ENCODE measurements around the gene ANKRD13D.
"Not testable (repeated sequence)": the region's sequence is repeated elsewhere in the genome, so short reads cannot be mapped to it uniquely, and the experiment has no call there.

ANKRD13D gene

DNA sequence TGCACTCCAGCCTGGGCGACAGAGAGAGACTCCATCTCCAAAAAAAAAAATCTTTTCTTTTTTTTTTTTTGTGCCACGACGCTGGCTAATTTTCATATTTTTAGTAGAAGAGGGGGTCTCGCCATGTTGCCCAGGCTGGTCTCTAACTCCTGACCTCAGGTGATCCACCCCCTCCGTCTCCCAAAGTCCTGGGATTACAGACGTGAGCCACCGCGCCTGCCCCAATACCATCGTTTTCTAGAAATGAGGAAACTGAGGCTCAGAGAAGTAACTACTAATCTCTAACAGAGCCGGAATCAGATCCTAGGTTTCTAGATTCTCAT lies 27.7 kb downstream of the ANKRD13D start:
- FAIRE-seq (no peak), DNase-seq (ENCODE audit: insufficient read length, low spot score) (no peak)
- TF ChIP-seq POU2F2 (IDR thresholded peaks at IDR 0.05; ENCODE audit: low read depth, low read length) (no peak), PAX5 (IDR thresholded peaks at IDR 0.05; ENCODE audit: insufficient read depth, low read length, severe bottlenecking) (no peak), SPI1 (IDR thresholded peaks at IDR 0.05; ENCODE audit: low read depth, low read length) (no peak), POLR2A (IDR thresholded peaks at IDR 0.05; ENCODE audit: low read depth, low read length) (no peak), TAF1 (IDR thresholded peaks at IDR 0.05; ENCODE audit: low read depth, low read length) (no peak), POLR2AphosphoS5 (IDR thresholded peaks at IDR 0.05; ENCODE audit: low read depth, low read length) (no peak)

DNA sequence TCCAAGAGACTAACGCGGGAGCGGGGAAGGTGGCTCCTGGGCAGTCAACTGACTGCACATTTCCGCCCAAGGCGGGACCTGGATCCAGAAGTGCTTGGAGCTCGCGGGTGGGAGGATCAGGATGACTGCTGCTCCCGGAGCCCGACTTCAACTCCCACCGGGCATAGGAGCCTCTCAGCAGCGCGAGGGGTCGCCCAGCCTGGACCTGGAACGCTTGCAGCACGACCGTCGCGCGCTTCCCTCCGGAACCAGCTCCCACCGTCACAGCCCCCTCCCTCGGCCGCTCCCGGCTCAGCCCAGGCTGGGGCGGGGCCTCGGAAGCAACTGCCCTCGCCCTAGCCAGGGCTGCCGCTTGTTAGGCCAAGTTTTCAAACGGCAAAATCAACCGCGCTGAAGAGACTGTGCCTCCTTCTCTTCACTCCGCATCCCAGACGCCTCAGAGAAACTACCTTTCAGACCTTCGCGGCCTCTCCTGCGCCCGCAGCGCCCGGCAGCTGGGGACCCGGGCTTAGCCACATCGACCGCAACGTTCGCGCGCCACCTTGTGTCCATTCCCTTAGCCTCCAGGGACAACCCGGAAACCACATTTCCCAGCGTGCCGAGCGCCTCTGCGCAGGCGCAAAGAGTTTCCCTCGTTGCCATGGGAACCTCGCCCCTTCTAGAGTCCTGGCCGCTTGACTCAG lies 28.2 kb downstream of the ANKRD13D start:
- FAIRE-seq (peak; percentile 95), DNase-seq (ENCODE audit: insufficient read length, low spot score) (peak; percentile 98)
- no peak for TF ChIP-seq PAX5 (IDR thresholded peaks at IDR 0.05; ENCODE audit: insufficient read depth, low read length, severe bottlenecking)
- TF ChIP-seq POLR2AphosphoS5 (IDR thresholded peaks at IDR 0.05; ENCODE audit: low read depth, low read length): peak; percentile 34; the same call in 1 of the 2 replicates
- no peak for TF ChIP-seq TAF1 (IDR thresholded peaks at IDR 0.05; ENCODE audit: low read depth, low read length)
- peak; percentile 68; the same call in 1 of the 2 replicates for TF ChIP-seq POU2F2 (IDR thresholded peaks at IDR 0.05; ENCODE audit: low read depth, low read length)

DNA sequence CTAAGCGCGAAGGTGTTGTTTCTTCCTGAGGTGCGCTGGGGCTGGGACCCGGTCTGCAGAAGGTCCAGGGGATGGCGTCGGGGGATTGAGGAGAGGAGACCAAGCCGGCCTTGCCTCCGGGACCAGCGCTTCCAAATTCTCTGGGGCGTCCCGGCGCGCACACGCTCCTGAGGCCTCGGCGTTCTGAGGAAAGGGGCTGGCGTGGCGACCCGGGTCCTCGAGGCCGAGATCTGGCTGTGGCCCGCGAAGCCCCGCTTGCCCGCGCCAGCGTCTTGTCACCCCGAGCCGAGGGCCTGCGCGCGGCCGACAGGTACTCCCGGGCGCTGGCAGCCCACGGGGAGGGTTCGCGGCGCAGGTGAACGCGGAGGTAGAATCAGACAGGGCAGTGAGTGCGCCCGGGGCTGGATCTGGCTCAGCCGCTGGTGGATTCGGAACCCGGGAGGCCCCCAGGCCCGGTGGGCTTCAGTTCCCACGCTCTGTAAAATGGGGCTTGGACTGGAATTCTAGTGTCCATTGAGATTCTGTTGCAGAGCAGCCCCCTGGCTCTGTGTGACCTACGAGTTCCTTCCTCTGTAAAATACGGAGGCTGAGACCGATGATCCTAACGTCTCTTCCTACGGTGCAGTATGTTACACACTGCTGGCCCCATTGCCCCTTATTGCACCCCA lies 28.9 kb downstream of the ANKRD13D start:
- TF ChIP-seq POU2F2 (IDR thresholded peaks at IDR 0.05; ENCODE audit: low read depth, low read length): no peak
- no peak for TF ChIP-seq SPI1 (IDR thresholded peaks at IDR 0.05; ENCODE audit: low read depth, low read length)
- no peak for TF ChIP-seq TAF1 (IDR thresholded peaks at IDR 0.05; ENCODE audit: low read depth, low read length)
- TF ChIP-seq POLR2A (IDR thresholded peaks at IDR 0.05; ENCODE audit: low read depth, low read length): no peak
- TF ChIP-seq PAX5 (IDR thresholded peaks at IDR 0.05; ENCODE audit: insufficient read depth, low read length, severe bottlenecking): no peak
- TF ChIP-seq POLR2AphosphoS5 (IDR thresholded peaks at IDR 0.05; ENCODE audit: low read depth, low read length): no peak
- FAIRE-seq (no peak), DNase-seq (ENCODE audit: insufficient read length, low spot score) (no peak)

DNA sequence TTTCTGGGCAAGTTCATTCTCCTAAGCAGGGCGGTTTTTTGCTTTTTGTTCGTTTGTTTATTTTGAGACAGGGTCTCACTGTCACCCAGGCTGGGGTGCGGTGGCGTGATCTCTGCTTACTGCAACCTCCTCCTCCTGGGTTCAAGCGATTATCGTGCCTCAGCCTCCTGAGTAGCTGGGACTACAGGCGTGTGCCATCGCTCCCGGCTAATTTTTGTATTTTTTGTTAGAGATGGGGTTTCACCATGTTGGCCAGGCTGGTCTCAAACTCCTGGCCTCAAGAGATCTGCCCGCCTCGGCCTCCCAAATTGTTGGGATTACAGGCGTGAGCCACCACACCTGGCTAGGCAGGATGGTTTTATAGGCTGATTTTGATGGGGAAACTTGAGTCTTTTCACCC lies 29.8 kb downstream of the ANKRD13D start:
- not testable (repeated sequence) for DNase-seq (ENCODE audit: insufficient read length, low spot score); FAIRE-seq

DNA sequence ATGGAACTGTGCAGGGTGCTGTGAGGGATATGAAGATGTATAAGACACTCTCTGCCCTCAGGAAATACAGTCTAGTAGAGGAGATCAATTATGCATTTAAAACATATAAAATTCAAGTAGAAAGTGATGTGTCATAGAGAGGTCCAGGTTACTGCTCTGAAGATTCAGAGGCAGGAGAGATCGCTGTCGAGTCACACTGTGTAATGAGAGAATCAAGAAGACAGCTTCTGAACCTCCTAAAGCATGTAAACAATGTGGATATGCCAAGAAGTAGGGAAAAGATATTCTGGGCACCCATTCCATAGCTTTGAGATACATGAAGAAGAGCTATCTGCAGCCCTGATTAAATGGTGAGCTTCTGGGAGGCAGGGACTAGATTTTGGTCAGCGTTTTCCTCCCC lies 30.9 kb downstream of the ANKRD13D start:
- DNase-seq (ENCODE audit: insufficient read length, low spot score): no peak
- TF ChIP-seq TAF1 (IDR thresholded peaks at IDR 0.05; ENCODE audit: low read depth, low read length) (no peak), SPI1 (IDR thresholded peaks at IDR 0.05; ENCODE audit: low read depth, low read length) (no peak), POU2F2 (IDR thresholded peaks at IDR 0.05; ENCODE audit: low read depth, low read length) (no peak), PAX5 (IDR thresholded peaks at IDR 0.05; ENCODE audit: insufficient read depth, low read length, severe bottlenecking) (no peak), POLR2A (IDR thresholded peaks at IDR 0.05; ENCODE audit: low read depth, low read length) (no peak), POLR2AphosphoS5 (IDR thresholded peaks at IDR 0.05; ENCODE audit: low read depth, low read length) (no peak)
- FAIRE-seq: no peak

DNA sequence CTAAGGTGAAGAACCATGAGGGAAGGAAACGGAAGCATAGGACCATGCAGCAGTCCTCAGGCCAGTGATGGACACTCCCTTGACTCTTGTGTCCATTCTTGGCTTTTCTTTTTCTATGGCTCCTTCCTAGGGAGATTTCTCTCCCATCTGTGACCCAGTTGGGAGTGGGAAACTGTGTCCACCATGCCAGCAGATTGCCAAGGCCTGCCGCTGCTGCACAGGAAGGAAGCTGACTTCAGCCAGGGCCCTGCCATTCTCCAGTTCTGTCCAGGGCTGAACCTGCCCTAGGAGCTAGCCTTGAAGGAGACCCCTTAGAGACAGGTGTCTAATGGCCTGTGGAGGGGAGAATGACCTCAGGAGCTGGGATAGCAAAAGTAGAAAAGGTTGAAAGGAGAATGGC lies 31.6 kb downstream of the ANKRD13D start:
- FAIRE-seq: no peak

DNA sequence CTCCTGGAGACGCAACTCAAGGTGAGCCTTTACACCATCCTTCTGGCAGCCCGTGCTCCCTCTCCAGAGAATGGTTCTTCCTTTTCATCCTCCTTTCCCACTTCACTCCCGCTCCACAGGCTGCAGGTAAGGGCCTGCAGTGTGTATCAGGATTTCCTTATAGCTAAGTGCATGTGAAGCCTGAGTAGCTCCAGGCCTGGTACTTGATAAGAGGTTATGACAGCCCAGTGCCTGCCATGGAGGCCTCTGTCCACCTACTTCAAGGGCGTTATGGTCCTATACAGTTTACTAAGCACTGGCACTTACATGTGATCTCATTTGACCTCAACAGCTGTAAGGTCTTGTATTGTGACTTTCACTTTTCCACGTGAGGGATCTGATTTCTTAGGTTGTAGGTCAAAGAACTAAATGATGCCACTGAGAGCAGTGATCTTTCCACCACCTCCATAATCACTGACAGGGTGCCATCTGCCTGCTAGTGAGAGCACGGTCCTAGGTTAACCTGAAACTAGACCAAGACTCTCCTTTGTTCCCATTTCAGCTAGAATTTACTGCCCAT lies 32.3 kb downstream of the ANKRD13D start:
- FAIRE-seq: no peak
- no peak for TF ChIP-seq POLR2AphosphoS5 (IDR thresholded peaks at IDR 0.05; ENCODE audit: low read depth, low read length)
- no peak for TF ChIP-seq SPI1 (IDR thresholded peaks at IDR 0.05; ENCODE audit: low read depth, low read length)
- TF ChIP-seq PAX5 (IDR thresholded peaks at IDR 0.05; ENCODE audit: insufficient read depth, low read length, severe bottlenecking): no peak
- no peak for TF ChIP-seq TAF1 (IDR thresholded peaks at IDR 0.05; ENCODE audit: low read depth, low read length)
- TF ChIP-seq POLR2A (IDR thresholded peaks at IDR 0.05; ENCODE audit: low read depth, low read length): no peak
- no peak for TF ChIP-seq POU2F2 (IDR thresholded peaks at IDR 0.05; ENCODE audit: low read depth, low read length)
- DNase-seq (ENCODE audit: insufficient read length, low spot score): no peak

More for the DNA sequence above, 31.6 kb downstream of the ANKRD13D start:
- TF ChIP-seq POU2F2 (IDR thresholded peaks at IDR 0.05; ENCODE audit: low read depth, low read length) (no peak), SPI1 (IDR thresholded peaks at IDR 0.05; ENCODE audit: low read depth, low read length) (no peak), POLR2AphosphoS5 (IDR thresholded peaks at IDR 0.05; ENCODE audit: low read depth, low read length) (no peak), POLR2A (IDR thresholded peaks at IDR 0.05; ENCODE audit: low read depth, low read length) (no peak)
- no peak for DNase-seq (ENCODE audit: insufficient read length, low spot score)

DNA sequence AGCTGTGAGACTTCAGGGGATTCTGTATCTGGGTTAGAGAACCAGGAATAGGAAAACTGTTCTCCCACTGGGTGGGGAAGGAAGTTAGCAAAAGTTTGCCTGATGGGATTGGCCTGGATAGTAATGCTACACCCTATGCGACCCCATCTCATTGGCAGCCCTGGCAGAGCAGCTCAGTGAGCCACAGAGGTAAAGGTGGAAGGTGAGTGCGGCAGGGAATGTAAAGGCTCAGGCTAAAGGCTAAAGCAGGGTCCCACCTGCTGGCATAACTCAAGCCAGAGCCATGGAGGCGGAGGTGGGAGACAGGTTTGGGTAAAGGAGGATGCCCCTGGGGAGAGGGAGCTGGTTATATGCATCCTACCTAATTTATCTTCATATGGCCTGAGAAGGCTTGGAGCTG lies 32.9 kb downstream of the ANKRD13D start:
- TF ChIP-seq SPI1 (IDR thresholded peaks at IDR 0.05; ENCODE audit: low read depth, low read length) (no peak), POLR2A (IDR thresholded peaks at IDR 0.05; ENCODE audit: low read depth, low read length) (no peak), TAF1 (IDR thresholded peaks at IDR 0.05; ENCODE audit: low read depth, low read length) (no peak), POLR2AphosphoS5 (IDR thresholded peaks at IDR 0.05; ENCODE audit: low read depth, low read length) (no peak), PAX5 (IDR thresholded peaks at IDR 0.05; ENCODE audit: insufficient read depth, low read length, severe bottlenecking) (no peak), POU2F2 (IDR thresholded peaks at IDR 0.05; ENCODE audit: low read depth, low read length) (no peak)
- no peak for FAIRE-seq
- DNase-seq (ENCODE audit: insufficient read length, low spot score): no peak

DNA sequence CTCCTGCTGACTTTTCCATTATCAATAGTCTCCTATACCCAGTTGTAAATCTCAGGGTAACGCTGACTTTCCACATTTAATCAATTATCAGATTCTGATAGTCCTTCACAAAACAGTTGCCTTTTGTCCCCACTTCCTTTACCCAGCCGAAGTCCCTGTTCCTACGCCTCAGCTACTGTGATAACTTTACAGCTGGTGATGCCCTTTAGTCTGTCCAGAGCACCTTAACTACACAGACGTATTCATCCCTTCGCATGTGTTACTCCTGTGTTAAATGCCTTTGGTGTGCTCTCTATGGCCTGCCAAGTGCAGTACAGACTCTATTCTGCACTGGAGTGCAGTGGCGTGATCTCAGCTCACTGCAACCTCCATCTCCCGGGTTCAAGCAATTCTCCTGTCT lies 34.4 kb downstream of the ANKRD13D start:
- no peak for DNase-seq (ENCODE audit: insufficient read length, low spot score)
- FAIRE-seq: no peak
- no peak for TF ChIP-seq TAF1 (IDR thresholded peaks at IDR 0.05; ENCODE audit: low read depth, low read length)
- no peak for TF ChIP-seq POLR2A (IDR thresholded peaks at IDR 0.05; ENCODE audit: low read depth, low read length)
- no peak for TF ChIP-seq POU2F2 (IDR thresholded peaks at IDR 0.05; ENCODE audit: low read depth, low read length)
- no peak for TF ChIP-seq POLR2AphosphoS5 (IDR thresholded peaks at IDR 0.05; ENCODE audit: low read depth, low read length)
- TF ChIP-seq PAX5 (IDR thresholded peaks at IDR 0.05; ENCODE audit: insufficient read depth, low read length, severe bottlenecking): no peak
- no peak for TF ChIP-seq SPI1 (IDR thresholded peaks at IDR 0.05; ENCODE audit: low read depth, low read length)

All from GM12891 (cell line).